GM12878 (cell line): Measurements from ENCODE around the gene IRF9. TPM values are rescaled to one million over a fixed set of nuclear protein-coding genes. Genes with fewer than 3 reads are reported as not detected.

Experiments used
- ATAC-seq: fragments of 200-7000 bp; cut with Tn5 transposase; 3 replicates; pipeline ENCODE4 v1.9.1; 2020; ENCODE audit warnings: mild to moderate bottlenecking, moderate library complexity
- BruUV-seq: library from RNA; stranded (reverse); fragments of 400-500 nt; replicated peaks from 2 replicates; lab custom pipeline; 2021; lab: Mats Ljungman, UMichigan
- CTCF ChIA-PET: fragments of 300-600 bp; sonication (Branson Sonifier 250); formaldehyde crosslinking; extraction: SDS; loops from one replicate; lab custom pipeline; 2021; ENCODE audit warnings: inconsistent platforms; lab: Yijun Ruan, JAX
- POLR2A ChIA-PET: fragments of 350-600 bp; formaldehyde crosslinking; extraction: SDS; loops from one replicate; lab custom pipeline; 2021; ENCODE audit warnings: inconsistent platforms; lab: Charles Lee
- RAD21 ChIA-PET: fragments of 300-600 bp; sonication (Branson Sonifier 250); formaldehyde crosslinking; loops from one replicate; lab custom pipeline; 2023; ENCODE audit warnings: antibody characterized with exemption; ENCODE audit not compliant: unreplicated experiment; lab: Charles Lee
- SMC1A ChIA-PET: fragments of 300-600 bp; sonication (Branson Sonifier 250); formaldehyde crosslinking; loops from one replicate; lab custom pipeline; 2023; ENCODE audit not compliant: unreplicated experiment, uncharacterized antibody; lab: Charles Lee
- DNase-seq: peaks from one replicate; pipeline ENCODE4 v3.0.0-alpha.2; 2011; ENCODE audit warnings: low read depth, low spot score
- FAIRE-seq: peaks from 3 replicates; lab custom pipeline; 2011; peaks lifted over from hg19 to GRCh38; lab: Jason Lieb, UNC
- H2AFZ ChIP-seq: 2 replicates; pipeline ENCODE4 v1.6.0; 2011; ENCODE audit warnings: low read depth, low read length, control low read depth; ENCODE audit not compliant: control insufficient read depth
- H3K27ac ChIP-seq: 2 replicates; pipeline ENCODE4 v1.5.1; 2011; ENCODE audit warnings: control low read depth; ENCODE audit not compliant: control insufficient read depth, insufficient read depth
- H3K27me3 ChIP-seq, 2 experiments: replicated peaks in 1 of 2; 2 replicates each; pipeline versions ENCODE4 v1.6.0 to v1.6.1; 2011; ENCODE audit warnings: low read length in 1 of 2; ENCODE audit not compliant: control insufficient read depth in 2 of 2, insufficient read depth in 2 of 2
- H3K36me3 ChIP-seq, 2 experiments: 2 replicates each; pipeline ENCODE4 v1.5.1; 2011; ENCODE audit warnings: low read length in 1 of 2; ENCODE audit not compliant: control insufficient read depth in 2 of 2, insufficient read depth in 2 of 2
- H3K4me1 ChIP-seq: 2 replicates; pipeline ENCODE4 v1.6.1; 2011; ENCODE audit warnings: mild to moderate bottlenecking, low read length, moderate library complexity, mixed read lengths; ENCODE audit not compliant: control insufficient read depth, insufficient read depth
- H3K4me2 ChIP-seq: 2 replicates; pipeline ENCODE4 v1.6.0; 2011; ENCODE audit warnings: control low read depth; ENCODE audit not compliant: control insufficient read depth, insufficient read depth
- H3K4me3 ChIP-seq: fragments of 200-600 bp; sonication (generic); 2 replicates; pipeline ENCODE4 v1.5.1; 2016
- H3K79me2 ChIP-seq: 2 replicates; pipeline ENCODE4 v1.6.0; 2011; ENCODE audit warnings: low read length; ENCODE audit not compliant: control insufficient read depth, insufficient read depth
- H3K9ac ChIP-seq: 2 replicates; pipeline ENCODE4 v1.8.0; 2011; ENCODE audit warnings: low read length, control low read depth, mixed read lengths; ENCODE audit not compliant: control insufficient read depth, insufficient read depth
- H3K9me3 ChIP-seq: replicated peaks from 3 replicates; pipeline ENCODE4 v1.5.1; 2011; ENCODE audit warnings: mild to moderate bottlenecking, low read length; ENCODE audit not compliant: control insufficient read depth, insufficient read depth
- H4K20me1 ChIP-seq: 2 replicates; pipeline ENCODE4 v1.6.0; 2011; ENCODE audit not compliant: control insufficient read depth, insufficient read depth
- MEF2B ChIP-seq: fragments of 450-650 bp; IDR thresholded peaks from 2 replicates; pipeline ENCODE4 v1.6.1; 2018; ENCODE audit warnings: mild to moderate bottlenecking, moderate library complexity; ENCODE audit not compliant: partially characterized antibody, poor library complexity, severe bottlenecking
- MLLT1 ChIP-seq: fragments of 450-650 bp; IDR thresholded peaks from 2 replicates; pipeline ENCODE4 v1.6.1; 2016; ENCODE audit warnings: mild to moderate bottlenecking
- POLR2A ChIP-seq: IDR thresholded peaks from 2 replicates; pipeline ENCODE4 v1.6.1; 2011; ENCODE audit warnings: low read depth, mild to moderate bottlenecking, low read length
- POLR2AphosphoS5 ChIP-seq: IDR thresholded peaks from 2 replicates; pipeline ENCODE4 v1.6.1; 2011; ENCODE audit warnings: mild to moderate bottlenecking, low read length, inconsistent platforms
- RAD21 ChIP-seq: IDR thresholded peaks from 2 replicates; pipeline ENCODE4 v1.6.1; 2011; ENCODE audit warnings: mild to moderate bottlenecking, low read depth, low read length, moderate library complexity; ENCODE audit not compliant: insufficient read depth
- RCOR1 ChIP-seq: conservative IDR thresholded peaks from 2 replicates; pipeline ENCODE4 v1.6.1; 2012; ENCODE audit warnings: low read depth, low read length, improper control_type of control experiment
- ZZZ3 ChIP-seq: IDR thresholded peaks from 2 replicates; pipeline ENCODE4 v1.6.1; 2011; ENCODE audit warnings: low read depth; ENCODE audit not compliant: control insufficient read depth, insufficient read length
- WGBS: methylation state at CpG from one replicate; pipeline ENCODE4 v1.1.6; 2016; ENCODE audit warnings: low lambda C conversion rate; ENCODE audit not compliant: insufficient replicate concordance, insufficient coverage; ENCODE audit errors: missing lambda C conversion rate; 5-methylcytosine and 5-hydroxymethylcytosine counted together
- in situ Hi-C: fragments of 300-500 bp; cut with MboI; formaldehyde crosslinking; loops from 9 replicates; pipeline ENCODE4 v1.14.3; 2018; ENCODE audit warnings: mixed read lengths
- intact Hi-C: fragments of 100-400 bp; cut with micrococcal nuclease; formaldehyde crosslinking; loops from one replicate; pipeline ENCODE4 v1.14.2; 2022; ENCODE audit not compliant: unreplicated experiment
- polyA plus RNA-seq, 11 experiments: library from polyadenylated mRNA; depleted of rRNA in 4 of 11; unstranded in 6 of 11; stranded (reverse) in 5 of 11; fragments of >200 nt; fragmentation: Nextera tagmentation in 4 of 11; fragmentation: Illumina TruSeq in 1 of 11; extraction: Ambion mirVana in 4 of 11; extraction: Trizol in 1 of 11; gene quantifications; 1 replicate in 1 of 11; 2 replicates in 10 of 11; pipeline versions ENCODE4 v1.2.1 to v1.2.3, GENCODE V29; 2011 to 2016; ENCODE audit warnings: inconsistent platforms in 2 of 11, missing spikeins in 2 of 11, low read depth in 1 of 11
- total RNA-seq, 4 experiments: library from RNA; depleted of rRNA in 3 of 4; stranded (reverse); fragments of >200 nt in 3 of 4; fragmentation: Illumina TruSeq in 1 of 4; extraction: Trizol in 1 of 4; gene quantifications; 2 replicates each; pipeline versions ENCODE4 v1.2.1 to v1.2.3, GENCODE V29; 2013 to 2021

IRF9 gene
- total and polyA plus RNA-seq, 10 of the 15 experiments (the other 5 are each of a cell fraction or from before 2014, with no cell fraction given), result 47.6 to 234 (median 148) TPM

GRCh38 chr14:24172871-24173281, 11.8 kb downstream of the IRF9 start:
- CTCF ChIA-PET, result interaction anchor here (0.7 to 1.5 kb wide), 4 partner anchors 12 to 98 kb away, joined by 3 to 4 read pairs (median 3); partner anchors contain the start of genes IRF9 and MDP1
- TF ChIP-seq MEF2B, result no peak
- TF ChIP-seq RCOR1, result no peak
- TF ChIP-seq MLLT1, result peak; percentile 91
- peak; percentile 42 for TF ChIP-seq POLR2A
- TF ChIP-seq ZZZ3, result no peak
- TF ChIP-seq RAD21, result no peak
- TF ChIP-seq POLR2AphosphoS5, result peak; percentile 55

More at GRCh38 chr14:24172871-24173281, 11.8 kb downstream of the IRF9 start:
- H2AFZ ChIP-seq, result no peak overlapping the region
- RAD21 ChIA-PET, result no interaction called here
- intact Hi-C loops (no loop called here), in situ Hi-C loops (no loop called here)
- DNase-seq, result no peak
- WGBS, result 87% methylated on average over 20 of the region's 20 CpGs
- POLR2A ChIA-PET, result interaction anchor here (0.6 to 2.8 kb wide), 4 partner anchors 12 to 56 kb away, joined by 3 to 11 read pairs (median 8); partner anchors contain the start of genes IPO4, IRF9 and RNF31
- peaks cover 4 to 6% of the 10 kb centered on the region in 2 experiments; a peak in 3 of 4 replicates for H3K36me3 ChIP-seq
- H3K27ac ChIP-seq, result no peak overlapping the region; the same call in 1 of the 2 replicates
- SMC1A ChIA-PET, result interaction anchor here (1.0 kb wide), 1 partner anchor 11 kb away, joined by 3 read pairs; the partner anchor contains the start of gene IRF9
- H3K4me3 ChIP-seq, result peak overlapping the region; percentile 62
- peaks cover 6% of the 10 kb centered on the region for H3K79me2 ChIP-seq
- H3K4me2 ChIP-seq, result peak overlapping the region; percentile 68
- no peaks in the 10 kb centered on the region for H3K9me3 ChIP-seq
- no peak for ATAC-seq
- H3K27me3 ChIP-seq, result no peaks in the 10 kb centered on the region
- H3K9ac ChIP-seq, result peak overlapping the region; percentile 69; the same call in 1 of the 2 replicates
- H4K20me1 ChIP-seq, result no peaks in the 10 kb centered on the region
- no TSS peak for BruUV-seq
- FAIRE-seq, result no peak
- H3K4me1 ChIP-seq, result no peaks in the 10 kb centered on the region
